WTC11 (cell line): ENCODE results near the gene ZNF639. TPM values are rescaled to one million over a fixed set of nuclear protein-coding genes. Genes with fewer than 3 reads are reported as not detected.
"Not testable (repeated sequence)": the region's sequence is repeated elsewhere in the genome, so short reads cannot be mapped to it uniquely, and the experiment has no call there.

Experiments used
- ATAC-seq: fragments of 200-7000 bp; cut with Tn5 transposase; 2 replicates; pipeline ENCODE4 v1.10.0; 2021; ENCODE audit warnings: mild to moderate bottlenecking, moderate library complexity
- CTCF ChIA-PET: fragments of 300-600 bp; sonication (Branson Sonifier 250); formaldehyde crosslinking; loops from one replicate; lab custom pipeline; 2021; ENCODE audit warnings: antibody characterized with exemption; lab: Charles Lee
- POLR2A ChIA-PET: fragments of 350-600 bp; sonication (Branson Sonifier 250); formaldehyde crosslinking; loops from one replicate; lab custom pipeline; 2021; ENCODE audit warnings: antibody characterized with exemption; lab: Charles Lee
- DNase-seq: peaks from one replicate; pipeline ENCODE4 v3.0.0; 2021; ENCODE audit warnings: low spot score
- H3K27ac Mint-ChIP-seq: 2 replicates; pipeline ENCODE4 v1.8.0; 2021; ENCODE audit warnings: mixed read lengths
- H3K27me3 Mint-ChIP-seq: 2 replicates; pipeline ENCODE4 v1.8.0; 2021; ENCODE audit warnings: low read depth, mild to moderate bottlenecking, moderate library complexity, mixed read lengths
- H3K36me3 Mint-ChIP-seq: 2 replicates; pipeline ENCODE4 v1.8.0; 2021; ENCODE audit warnings: mixed read lengths
- H3K4me1 Mint-ChIP-seq: 2 replicates; pipeline ENCODE4 v1.8.0; 2022; ENCODE audit warnings: mixed read lengths
- H3K4me3 Mint-ChIP-seq: 2 replicates; pipeline ENCODE4 v1.8.0; 2021; ENCODE audit warnings: mild to moderate bottlenecking, moderate library complexity, mixed read lengths
- H3K9me3 Mint-ChIP-seq: 2 replicates; pipeline ENCODE4 v1.8.0; 2021; ENCODE audit warnings: mixed read lengths
- ATF6 ChIP-seq: sonication (generic); formaldehyde crosslinking; IDR thresholded peaks from 2 replicates; pipeline ENCODE4 v1.8.1; 2023; ENCODE audit warnings: mild to moderate bottlenecking, missing genetic modification reagents
- CBFB ChIP-seq: sonication (generic); formaldehyde crosslinking; IDR thresholded peaks from 2 replicates; pipeline ENCODE4 v1.8.1; 2022; ENCODE audit warnings: mild to moderate bottlenecking, low read depth, missing genetic modification reagents
- CREB1 ChIP-seq: sonication (generic); formaldehyde crosslinking; IDR thresholded peaks from 2 replicates; pipeline ENCODE4 v1.8.0; 2023; ENCODE audit warnings: mild to moderate bottlenecking, missing genetic modification reagents
- E2F1 ChIP-seq: sonication (generic); formaldehyde crosslinking; IDR thresholded peaks from 2 replicates; pipeline ENCODE4 v1.8.0; 2022; ENCODE audit warnings: mild to moderate bottlenecking, missing genetic modification reagents
- E2F5 ChIP-seq: sonication (generic); formaldehyde crosslinking; IDR thresholded peaks from 2 replicates; pipeline ENCODE4 v1.8.1; 2022; ENCODE audit warnings: mild to moderate bottlenecking, moderate library complexity, missing genetic modification reagents
- EMX1 ChIP-seq: fragments of 250-450 bp; sonication (Bioruptor Pico); IDR thresholded peaks from 2 replicates; pipeline ENCODE4 v1.8.0; 2021; ENCODE audit warnings: mild to moderate bottlenecking
- ESRRA ChIP-seq: sonication (generic); formaldehyde crosslinking; IDR thresholded peaks from 2 replicates; pipeline ENCODE4 v1.8.1; 2022; ENCODE audit warnings: mild to moderate bottlenecking, missing genetic modification reagents, borderline replicate concordance
- FOXK1 ChIP-seq: sonication (generic); formaldehyde crosslinking; IDR thresholded peaks from 2 replicates; pipeline ENCODE4 v1.8.0; 2022; ENCODE audit warnings: mild to moderate bottlenecking, moderate library complexity, missing genetic modification reagents
- FOXP4 ChIP-seq: sonication (generic); formaldehyde crosslinking; IDR thresholded peaks from 2 replicates; pipeline ENCODE4 v1.8.0; 2022; ENCODE audit warnings: mild to moderate bottlenecking, missing genetic modification reagents
- GABPB1 ChIP-seq: sonication (generic); formaldehyde crosslinking; IDR thresholded peaks from 2 replicates; pipeline ENCODE4 v1.8.1; 2023; ENCODE audit warnings: mild to moderate bottlenecking, missing genetic modification reagents
- GTF2I ChIP-seq: fragments of 250-450 bp; sonication (Bioruptor Pico); conservative IDR thresholded peaks from 2 replicates; pipeline ENCODE4 v1.4.0; 2021; ENCODE audit warnings: mild to moderate bottlenecking
- HMGA2 ChIP-seq: fragments of 250-450 bp; sonication (Bioruptor Pico); IDR thresholded peaks from 2 replicates; pipeline ENCODE4 v1.4.0; 2021; ENCODE audit warnings: mild to moderate bottlenecking, moderate library complexity
- MYBL2 ChIP-seq: sonication (generic); formaldehyde crosslinking; IDR thresholded peaks from 2 replicates; pipeline ENCODE4 v1.8.1; 2023; ENCODE audit warnings: mild to moderate bottlenecking, moderate library complexity, missing genetic modification reagents
- NFE2L1 ChIP-seq: sonication (generic); formaldehyde crosslinking; IDR thresholded peaks from 2 replicates; pipeline ENCODE4 v1.8.1; 2023; ENCODE audit warnings: missing genetic modification reagents
- NR3C1 ChIP-seq: sonication (generic); formaldehyde crosslinking; conservative IDR thresholded peaks from 2 replicates; pipeline ENCODE4 v1.8.1; 2023; ENCODE audit warnings: low read depth, mild to moderate bottlenecking, missing genetic modification reagents
- RELA ChIP-seq: sonication (generic); formaldehyde crosslinking; IDR thresholded peaks from 2 replicates; pipeline ENCODE4 v1.8.1; 2022; ENCODE audit warnings: missing genetic modification reagents, mild to moderate bottlenecking, borderline replicate concordance
- TCF7 ChIP-seq: sonication (generic); formaldehyde crosslinking; IDR thresholded peaks from 2 replicates; pipeline ENCODE4 v1.8.0; 2022; ENCODE audit warnings: mild to moderate bottlenecking, low read depth, missing genetic modification reagents, moderate library complexity
- TP53 ChIP-seq: sonication (generic); formaldehyde crosslinking; IDR thresholded peaks from 2 replicates; pipeline ENCODE4 v1.8.1; 2023; ENCODE audit warnings: mild to moderate bottlenecking, missing genetic modification reagents
- ZBTB21 ChIP-seq: sonication (generic); formaldehyde crosslinking; IDR thresholded peaks from 2 replicates; pipeline ENCODE4 v1.8.1; 2023; ENCODE audit warnings: mild to moderate bottlenecking, missing genetic modification reagents, borderline replicate concordance
- ZBTB43 ChIP-seq: sonication (generic); formaldehyde crosslinking; IDR thresholded peaks from 2 replicates; pipeline ENCODE4 v1.8.1; 2023; ENCODE audit warnings: mild to moderate bottlenecking, missing genetic modification reagents
- total RNA-seq: library from RNA; stranded (reverse); gene quantifications from 3 replicates; pipeline ENCODE4 v1.2.3, GENCODE V29; 2021
- TF ChIP-seq, protein P1 (sequence below): sonication (generic); formaldehyde crosslinking; IDR thresholded peaks from 2 replicates; pipeline ENCODE4 v1.8.1; 2023; ENCODE audit warnings: mild to moderate bottlenecking, moderate library complexity, missing genetic modification reagents
- TF ChIP-seq, protein P2 (sequence below): sonication (generic); formaldehyde crosslinking; IDR thresholded peaks from 2 replicates; pipeline ENCODE4 v1.8.0; 2022; ENCODE audit warnings: mild to moderate bottlenecking, missing genetic modification reagents
- TF ChIP-seq, protein P3 (sequence below): sonication (generic); formaldehyde crosslinking; IDR thresholded peaks from 2 replicates; pipeline ENCODE4 v1.8.1; 2023; ENCODE audit warnings: mild to moderate bottlenecking, missing genetic modification reagents, moderate library complexity
- TF ChIP-seq, protein P4 (sequence below): sonication (generic); formaldehyde crosslinking; IDR thresholded peaks from 2 replicates; pipeline ENCODE4 v1.8.0; 2022; ENCODE audit warnings: mild to moderate bottlenecking, missing genetic modification reagents

The ZNF639 gene
- total RNA-seq, 1 experiment from 2014 or later = 34.8 TPM

DNA sequence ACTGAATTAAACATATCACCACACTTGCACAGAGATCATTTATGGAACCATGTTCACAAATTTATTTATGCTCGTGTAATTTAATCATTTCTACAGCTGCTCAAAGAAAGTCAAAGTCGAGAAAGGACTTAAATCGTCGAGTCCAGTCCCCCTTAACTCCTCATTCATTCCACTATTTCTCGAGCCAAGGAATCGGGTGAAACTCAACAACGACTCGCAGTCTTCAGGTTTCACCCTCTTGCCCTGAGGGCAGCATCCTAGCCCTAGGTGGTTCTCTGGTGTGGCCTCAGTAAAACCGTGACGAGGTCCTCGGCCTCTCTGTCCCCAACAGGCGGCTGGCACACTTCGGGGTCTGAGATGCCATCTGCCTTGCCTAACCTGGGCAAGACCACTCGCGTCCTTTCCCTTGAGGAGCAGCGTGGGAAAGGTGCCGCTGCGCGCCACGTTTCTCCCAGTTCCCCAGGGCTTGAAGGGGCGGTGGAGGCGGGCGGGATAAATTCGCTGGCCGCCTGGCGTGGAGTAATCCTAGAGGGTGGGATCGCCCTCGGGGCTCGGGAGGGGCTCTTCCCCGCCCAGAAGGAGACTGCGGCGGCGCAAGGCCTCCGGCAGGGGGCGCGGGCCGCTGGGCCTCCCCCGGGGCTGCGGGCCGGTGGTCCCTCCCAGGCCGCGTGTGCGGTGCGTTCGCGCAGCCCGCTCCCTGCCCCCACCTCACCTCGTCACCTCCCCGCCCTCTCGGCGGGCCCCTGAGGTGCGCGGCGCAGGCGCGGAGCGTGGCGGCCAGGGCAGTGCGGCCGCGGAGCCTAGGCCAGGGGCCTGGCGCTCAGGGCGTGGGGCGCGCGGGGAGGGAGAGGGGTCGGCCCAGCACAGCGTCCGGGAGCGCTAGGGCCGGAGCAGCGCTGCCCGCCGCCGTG lies at the start of gene ZNF639 (continued):
- TF ChIP-seq, protein P1, sequence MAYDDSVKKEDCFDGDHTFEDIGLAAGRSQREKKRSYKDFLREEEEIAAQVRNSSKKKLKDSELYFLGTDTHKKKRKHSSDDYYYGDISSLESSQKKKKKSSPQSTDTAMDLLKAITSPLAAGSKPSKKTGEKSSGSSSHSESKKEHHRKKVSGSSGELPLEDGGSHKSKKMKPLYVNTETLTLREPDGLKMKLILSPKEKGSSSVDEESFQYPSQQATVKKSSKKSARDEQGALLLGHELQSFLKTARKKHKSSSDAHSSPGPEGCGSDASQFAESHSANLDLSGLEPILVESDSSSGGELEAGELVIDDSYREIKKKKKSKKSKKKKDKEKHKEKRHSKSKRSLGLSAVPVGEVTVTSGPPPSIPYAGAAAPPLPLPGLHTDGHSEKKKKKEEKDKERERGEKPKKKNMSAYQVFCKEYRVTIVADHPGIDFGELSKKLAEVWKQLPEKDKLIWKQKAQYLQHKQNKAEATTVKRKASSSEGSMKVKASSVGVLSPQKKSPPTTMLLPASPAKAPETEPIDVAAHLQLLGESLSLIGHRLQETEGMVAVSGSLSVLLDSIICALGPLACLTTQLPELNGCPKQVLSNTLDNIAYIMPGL (CRISPR knock-in tag) = peak; percentile 27; the same call in 1 of the 2 replicates
- TF ChIP-seq FOXP4 (CRISPR knock-in tag) = peak; percentile 74; the same call in 1 of the 2 replicates
- peak; percentile 34; the same call in 1 of the 2 replicates for TF ChIP-seq GABPB1 (CRISPR knock-in tag)
- peak; percentile 69 for TF ChIP-seq TP53 (CRISPR knock-in tag)
- TF ChIP-seq ATF6 = no peak
- TF ChIP-seq FOXK1 = peak; percentile 69
- peak; percentile 53 for TF ChIP-seq E2F5 (CRISPR knock-in tag)
- no peak for TF ChIP-seq NR3C1 (CRISPR knock-in tag)
- TF ChIP-seq, protein P2, sequence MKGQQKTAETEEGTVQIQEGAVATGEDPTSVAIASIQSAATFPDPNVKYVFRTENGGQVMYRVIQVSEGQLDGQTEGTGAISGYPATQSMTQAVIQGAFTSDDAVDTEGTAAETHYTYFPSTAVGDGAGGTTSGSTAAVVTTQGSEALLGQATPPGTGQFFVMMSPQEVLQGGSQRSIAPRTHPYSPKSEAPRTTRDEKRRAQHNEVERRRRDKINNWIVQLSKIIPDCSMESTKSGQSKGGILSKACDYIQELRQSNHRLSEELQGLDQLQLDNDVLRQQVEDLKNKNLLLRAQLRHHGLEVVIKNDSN (CRISPR knock-in tag) = no peak
- 0 out of 2 replicates have a peak, but pooled peaks have one; percentile 69 for TF ChIP-seq ESRRA (CRISPR knock-in tag)
- TF ChIP-seq, protein P3, sequence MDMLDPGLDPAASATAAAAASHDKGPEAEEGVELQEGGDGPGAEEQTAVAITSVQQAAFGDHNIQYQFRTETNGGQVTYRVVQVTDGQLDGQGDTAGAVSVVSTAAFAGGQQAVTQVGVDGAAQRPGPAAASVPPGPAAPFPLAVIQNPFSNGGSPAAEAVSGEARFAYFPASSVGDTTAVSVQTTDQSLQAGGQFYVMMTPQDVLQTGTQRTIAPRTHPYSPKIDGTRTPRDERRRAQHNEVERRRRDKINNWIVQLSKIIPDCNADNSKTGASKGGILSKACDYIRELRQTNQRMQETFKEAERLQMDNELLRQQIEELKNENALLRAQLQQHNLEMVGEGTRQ (CRISPR knock-in tag) = no peak
- TF ChIP-seq EMX1 = 0 out of 2 replicates have a peak, but pooled peaks have one; percentile 23
- TF ChIP-seq E2F1 (CRISPR knock-in tag) = 0 out of 2 replicates have a peak, but pooled peaks have one; percentile 42
- TF ChIP-seq ZBTB43 = peak; percentile 72; the same call in 1 of the 2 replicates
- no peak for TF ChIP-seq ZBTB21 (CRISPR knock-in tag)
- no peak for TF ChIP-seq RELA (CRISPR knock-in tag)
- TF ChIP-seq CBFB (CRISPR knock-in tag) = no peak
- no peak for TF ChIP-seq HMGA2 (CRISPR knock-in tag)
- peak; percentile 13; the same call in 1 of the 2 replicates for TF ChIP-seq MYBL2 (CRISPR knock-in tag)
- TF ChIP-seq TCF7 (CRISPR knock-in tag) = peak; percentile 61; the same call in 1 of the 2 replicates
- TF ChIP-seq, protein P4, sequence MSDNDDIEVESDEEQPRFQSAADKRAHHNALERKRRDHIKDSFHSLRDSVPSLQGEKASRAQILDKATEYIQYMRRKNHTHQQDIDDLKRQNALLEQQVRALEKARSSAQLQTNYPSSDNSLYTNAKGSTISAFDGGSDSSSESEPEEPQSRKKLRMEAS (CRISPR knock-in tag) = peak; percentile 61; the same call in 1 of the 2 replicates
- no peak for TF ChIP-seq CREB1 (CRISPR knock-in tag)
- TF ChIP-seq GTF2I (CRISPR knock-in tag) = no peak
- no peak; the same call in 1 of the 2 replicates for TF ChIP-seq NFE2L1 (CRISPR knock-in tag)

DNA sequence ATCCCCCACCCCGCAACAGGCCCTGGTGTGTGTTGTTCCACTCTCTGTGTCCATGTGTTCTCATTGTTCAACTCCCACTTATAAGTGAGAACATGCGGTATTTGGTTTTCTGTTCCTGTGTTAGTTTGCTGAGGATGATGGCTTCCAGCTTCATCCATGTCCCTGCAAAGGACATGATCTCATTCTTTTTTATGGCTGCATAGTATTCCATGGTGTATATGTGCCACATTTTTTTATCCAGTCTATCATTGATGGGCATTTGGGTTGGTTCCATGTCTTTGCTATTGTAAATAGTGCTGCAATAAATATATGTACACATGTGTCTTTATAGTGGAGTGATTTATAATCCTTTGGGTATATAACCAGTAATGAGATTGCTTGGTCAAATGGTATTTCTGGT lies 48.4 kb upstream of the ZNF639 start:
- H3K36me3 Mint-ChIP-seq, ATAC-seq, CTCF ChIA-PET, H3K4me1 Mint-ChIP-seq, POLR2A ChIA-PET, H3K4me3 Mint-ChIP-seq, DNase-seq, H3K27ac Mint-ChIP-seq, H3K9me3 Mint-ChIP-seq, H3K27me3 Mint-ChIP-seq: not testable (repeated sequence)
